ENCODE measurements around the gene ZNF865.
A peak's percentile ranks its signal among the peaks of the same experiment; 100 is the strongest.

Gene ZNF865

DNA sequence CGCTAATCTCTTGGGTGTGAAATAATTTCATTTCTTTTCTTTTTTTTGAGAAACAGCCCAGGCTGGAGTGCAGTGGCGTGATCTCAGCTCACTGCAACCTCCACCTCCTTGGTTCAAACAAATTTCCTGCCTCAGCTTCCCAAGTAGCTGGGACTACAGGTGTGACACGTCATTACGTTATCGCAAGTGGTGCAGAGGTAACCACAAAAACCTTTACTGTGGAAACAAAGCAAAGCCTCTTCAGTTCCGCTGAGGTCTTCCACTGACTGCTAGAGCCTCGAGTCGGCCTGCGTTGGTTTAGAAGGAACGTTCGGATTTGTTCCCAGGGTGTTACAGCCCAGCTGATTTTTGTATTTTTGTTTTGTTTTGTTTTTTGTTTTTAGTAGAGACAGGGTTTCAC is 20.9 kb downstream of the ZNF865 start:
- DNase-seq, result no peak

DNA sequence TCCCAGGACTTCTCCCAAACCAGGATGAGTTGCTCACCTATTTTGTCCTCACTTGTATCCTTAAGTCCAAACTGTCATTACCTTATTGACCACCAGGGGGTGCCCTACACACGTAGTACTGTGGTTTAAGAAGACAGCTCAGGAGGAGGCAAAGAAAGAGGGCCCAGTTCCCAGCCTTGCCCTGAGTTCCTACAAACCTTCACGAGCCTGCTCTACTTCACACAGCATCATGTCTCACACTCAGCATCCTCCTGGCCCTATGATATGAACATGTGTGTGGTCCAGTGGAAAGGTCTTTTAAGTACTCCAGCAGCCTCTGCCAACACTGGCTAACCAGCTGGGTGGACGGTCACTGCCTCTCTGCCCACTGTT is 27.0 kb downstream of the ZNF865 start:
- DNase-seq, result peak; percentile 73

DNA sequence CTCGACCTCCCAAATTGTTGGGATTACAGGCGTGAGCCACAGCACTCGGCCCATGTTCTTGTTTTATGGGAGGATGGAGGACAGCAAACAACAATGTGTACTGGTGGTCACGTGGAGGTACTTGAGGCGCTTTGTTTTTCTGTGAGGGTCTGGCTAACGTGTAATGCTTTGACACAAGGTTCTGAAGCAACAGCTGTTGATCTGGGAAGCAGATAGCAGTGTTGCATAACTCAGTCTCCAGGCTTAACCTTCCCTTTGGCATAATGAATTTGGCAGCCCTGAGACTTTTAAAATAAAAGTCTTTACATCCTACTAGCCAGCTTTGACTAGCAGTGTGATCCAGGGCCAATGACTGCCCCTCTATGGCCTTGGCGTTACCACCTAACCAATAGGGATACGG is 28.4 kb downstream of the ZNF865 start:
- DNase-seq, result no peak

DNA sequence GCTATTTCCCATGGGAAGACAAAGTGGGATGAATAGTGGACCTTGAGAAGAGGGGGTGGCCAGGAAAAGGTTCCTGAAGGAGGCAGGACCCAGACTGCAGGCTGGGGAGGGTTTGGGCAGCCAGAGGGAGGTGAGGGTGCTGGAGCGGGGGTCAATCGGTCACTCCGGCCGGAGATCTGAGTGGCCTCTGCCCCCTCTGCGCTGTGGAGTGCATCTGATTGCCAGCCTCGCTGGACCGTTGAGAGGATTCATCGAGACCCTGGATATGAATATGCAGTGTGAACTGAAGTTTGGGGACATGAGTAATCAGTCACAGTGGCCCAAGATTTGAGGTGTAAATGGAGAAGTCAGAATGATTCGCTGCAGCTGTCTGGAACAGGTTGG is 29.9 kb downstream of the ZNF865 start:
- DNase-seq, result no peak

DNA sequence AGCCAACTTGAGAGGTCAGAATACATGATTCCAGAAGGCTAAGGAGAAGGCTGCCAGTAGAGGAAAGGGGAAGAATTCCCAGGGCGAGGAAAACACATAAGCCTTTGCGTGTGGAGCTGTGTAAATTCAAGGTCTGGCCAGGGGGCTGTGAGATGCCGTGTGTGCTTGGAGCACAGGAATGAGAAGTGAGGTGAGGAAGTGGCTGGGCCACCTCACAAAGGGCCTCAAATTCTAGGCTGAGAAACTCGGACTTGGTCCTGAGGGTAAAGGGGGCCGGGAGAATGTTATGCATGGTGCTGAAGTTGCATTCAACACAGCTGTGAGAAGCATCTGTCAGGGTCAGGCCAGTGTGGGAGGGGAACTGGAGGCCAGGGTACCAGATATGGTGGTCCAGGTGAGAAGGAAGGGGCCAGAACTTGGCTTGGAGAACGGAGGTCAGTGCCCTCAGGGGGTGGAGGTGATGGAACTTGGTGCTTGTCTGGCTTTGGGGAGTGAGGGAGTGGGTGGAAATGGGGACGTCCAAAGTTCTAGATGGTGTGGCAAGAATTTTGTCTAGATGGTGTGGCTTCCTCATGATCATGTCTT is 30.5 kb downstream of the ZNF865 start:
- no peak for DNase-seq

DNA sequence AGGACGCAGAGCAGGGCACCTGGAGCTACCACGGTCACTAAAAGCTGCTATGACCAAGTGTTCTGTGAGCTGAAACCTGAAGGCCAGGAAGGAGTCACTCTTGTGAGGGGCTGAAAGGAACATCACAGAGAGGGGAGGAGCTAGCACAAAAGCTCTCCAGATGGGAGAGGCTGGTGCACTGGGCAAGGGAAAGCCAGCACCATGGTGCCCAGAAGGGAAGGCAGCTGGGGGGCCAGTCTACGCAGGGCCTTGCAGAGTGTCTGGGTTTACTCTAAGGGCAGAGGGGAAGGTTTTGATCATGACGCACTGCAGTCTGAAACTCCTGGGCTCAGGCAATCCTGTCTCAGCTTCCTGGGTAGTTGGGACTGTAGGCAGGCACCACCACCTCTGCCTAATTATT is 31.3 kb downstream of the ZNF865 start:
- DNase-seq, result no peak

DNA sequence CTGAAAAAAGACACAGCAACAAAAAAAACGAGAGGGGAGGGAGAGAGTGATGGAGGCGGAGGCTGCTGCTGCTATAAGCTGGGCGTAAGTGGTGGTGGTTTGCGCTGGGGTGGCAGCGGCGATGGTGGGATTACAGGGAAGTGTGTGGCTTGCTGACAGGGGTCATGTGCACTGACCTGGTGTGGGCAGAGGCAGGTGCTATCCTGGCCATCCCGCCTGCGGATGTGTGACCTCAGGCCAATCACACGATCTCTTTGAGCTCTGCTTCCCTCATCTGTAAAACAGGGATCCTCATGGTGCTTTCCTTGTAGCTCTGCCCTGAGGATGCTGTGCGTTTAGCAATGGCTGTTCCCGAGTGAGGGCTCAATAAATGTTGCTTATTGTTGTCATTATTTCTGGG is 32.1 kb downstream of the ZNF865 start:
- DNase-seq, result no peak

DNA sequence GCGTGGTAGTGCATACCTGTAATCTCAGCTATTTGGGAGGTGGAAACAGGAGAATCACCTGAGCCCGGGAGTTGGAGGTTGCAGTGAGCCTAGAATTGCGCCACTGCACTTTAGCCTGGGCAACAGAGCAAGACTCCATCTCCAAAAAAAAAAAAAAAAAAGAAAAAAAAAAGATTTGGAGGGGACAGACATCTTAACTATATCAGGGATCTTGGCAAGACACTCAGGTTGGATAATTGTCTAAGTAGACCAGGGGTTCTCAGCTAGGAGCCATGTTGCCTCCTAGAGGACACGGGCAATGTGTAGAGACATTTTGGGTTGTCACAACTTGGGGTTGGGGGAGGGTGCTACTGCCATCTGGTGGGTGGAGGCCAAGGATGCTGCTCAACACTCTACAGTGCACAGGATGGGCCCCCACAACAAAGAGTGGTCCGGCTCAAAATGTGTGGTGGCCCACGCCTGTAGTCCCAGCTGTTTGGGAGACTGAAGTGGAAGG is 33.5 kb downstream of the ZNF865 start:
- DNase-seq, result no peak

DNA sequence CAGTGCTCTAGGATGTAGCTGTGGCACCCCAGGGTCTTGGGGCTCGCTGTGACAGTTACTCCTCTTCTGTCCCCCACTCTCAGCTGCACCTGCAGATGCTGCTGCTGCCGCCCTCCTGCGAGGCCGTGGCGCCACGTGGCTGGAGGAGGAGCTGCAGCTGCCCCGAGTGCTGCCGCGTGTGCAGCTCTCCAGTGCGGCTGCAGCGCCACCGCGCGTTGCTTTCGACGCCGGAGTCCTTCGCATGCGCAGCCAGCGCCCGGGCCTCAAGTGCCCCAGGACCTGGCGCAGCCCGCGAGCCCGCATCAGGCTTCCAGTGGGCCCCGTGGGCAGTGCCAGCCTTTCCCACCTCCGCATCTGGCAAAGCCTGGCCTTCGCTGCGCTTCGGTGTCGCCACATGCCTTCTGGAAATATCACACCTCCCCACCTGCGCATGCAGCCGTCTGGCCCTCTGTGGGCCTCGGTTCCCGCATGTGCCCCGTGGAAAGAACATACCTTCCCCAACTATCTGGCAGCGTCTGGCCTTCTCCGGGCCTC is 34.7 kb downstream of the ZNF865 start:
- DNase-seq, result peak; percentile 34

DNA sequence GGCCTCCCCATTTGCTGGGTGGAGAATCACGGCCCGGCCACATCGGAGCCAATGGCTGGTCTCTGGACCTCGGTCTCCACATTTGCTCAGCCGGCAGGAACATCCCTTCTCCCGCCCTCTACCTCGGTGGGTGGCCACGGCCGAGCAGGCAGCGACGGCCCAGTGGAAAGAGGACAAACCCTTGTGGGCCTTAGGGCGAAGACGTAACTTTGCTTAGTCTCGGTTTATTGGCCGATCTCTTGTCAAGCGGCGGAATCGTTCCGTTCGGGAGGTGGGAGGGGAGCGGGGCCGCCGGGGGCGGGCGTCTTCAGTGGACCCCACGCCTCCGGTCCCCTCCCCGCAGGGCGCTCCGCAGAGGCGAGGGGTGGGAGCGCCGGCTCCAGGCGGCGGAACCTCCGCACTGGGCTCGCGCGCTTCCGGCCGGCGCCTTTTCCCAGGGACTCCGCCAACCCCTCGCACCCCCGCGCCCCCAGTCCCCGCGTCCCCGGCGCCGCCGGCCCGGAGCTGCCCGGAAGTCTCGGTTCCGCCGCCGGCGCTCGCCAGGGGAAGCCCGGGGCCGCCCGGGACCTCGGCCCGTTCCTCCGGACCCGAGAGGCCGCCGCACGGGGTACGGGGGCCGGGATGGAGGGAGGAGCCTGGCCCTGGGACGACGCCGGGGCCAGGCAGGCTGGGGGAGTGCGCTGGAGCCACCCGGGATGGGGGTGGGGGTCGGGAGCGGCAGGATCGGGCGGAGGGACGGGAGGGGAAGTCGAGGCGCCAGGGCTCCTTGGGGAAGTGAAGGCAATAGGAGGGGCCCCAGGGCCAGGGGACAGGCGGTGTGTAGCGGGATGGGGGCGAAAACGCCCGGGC is 35.4 kb downstream of the ZNF865 start, which contains the start of gene ZNF580:
Gene ZNF580 (plus strand): TSS at position 426 of the 849 bp plus-strand sequence. CDS start 1,507 bp downstream, outside the sequence.
- DNase-seq, result peak; percentile 73

DNA sequence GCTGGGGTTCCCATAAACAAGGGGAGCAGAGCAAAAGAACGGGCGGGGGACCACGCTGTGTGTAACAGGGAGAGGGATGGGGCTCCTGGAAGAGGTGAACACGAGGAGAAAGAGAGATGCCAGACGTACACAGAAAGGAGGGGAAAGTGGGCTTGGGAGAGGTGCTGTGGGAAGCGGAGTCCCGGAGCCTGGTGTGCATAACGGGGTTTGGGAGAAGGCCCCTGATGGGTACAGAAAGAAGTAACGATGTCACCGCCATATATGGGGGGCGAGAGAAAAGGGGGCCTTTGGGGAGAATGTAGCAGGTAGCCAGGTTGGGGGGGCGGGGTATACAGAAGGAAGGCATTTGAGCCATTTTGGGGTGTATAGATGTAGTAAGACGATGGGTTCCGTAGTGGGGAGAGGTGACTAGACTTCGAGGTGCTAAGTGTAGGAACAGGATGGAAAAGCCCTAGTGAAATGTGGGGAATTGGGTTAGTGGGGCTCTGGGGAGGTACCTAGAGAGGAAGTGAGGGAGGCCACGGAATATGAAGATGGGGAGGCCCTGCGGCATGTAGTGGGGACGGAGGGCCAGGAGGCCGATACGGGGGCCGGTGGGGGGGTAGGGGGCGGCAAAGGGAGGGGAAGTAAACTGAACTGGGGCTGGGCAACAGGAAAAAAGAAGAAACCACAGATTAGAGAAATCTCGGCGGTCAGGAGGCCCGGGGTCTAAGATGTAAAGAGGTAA is 36.1 kb downstream of the ZNF865 start:
- peak; percentile 20 for DNase-seq

DNA sequence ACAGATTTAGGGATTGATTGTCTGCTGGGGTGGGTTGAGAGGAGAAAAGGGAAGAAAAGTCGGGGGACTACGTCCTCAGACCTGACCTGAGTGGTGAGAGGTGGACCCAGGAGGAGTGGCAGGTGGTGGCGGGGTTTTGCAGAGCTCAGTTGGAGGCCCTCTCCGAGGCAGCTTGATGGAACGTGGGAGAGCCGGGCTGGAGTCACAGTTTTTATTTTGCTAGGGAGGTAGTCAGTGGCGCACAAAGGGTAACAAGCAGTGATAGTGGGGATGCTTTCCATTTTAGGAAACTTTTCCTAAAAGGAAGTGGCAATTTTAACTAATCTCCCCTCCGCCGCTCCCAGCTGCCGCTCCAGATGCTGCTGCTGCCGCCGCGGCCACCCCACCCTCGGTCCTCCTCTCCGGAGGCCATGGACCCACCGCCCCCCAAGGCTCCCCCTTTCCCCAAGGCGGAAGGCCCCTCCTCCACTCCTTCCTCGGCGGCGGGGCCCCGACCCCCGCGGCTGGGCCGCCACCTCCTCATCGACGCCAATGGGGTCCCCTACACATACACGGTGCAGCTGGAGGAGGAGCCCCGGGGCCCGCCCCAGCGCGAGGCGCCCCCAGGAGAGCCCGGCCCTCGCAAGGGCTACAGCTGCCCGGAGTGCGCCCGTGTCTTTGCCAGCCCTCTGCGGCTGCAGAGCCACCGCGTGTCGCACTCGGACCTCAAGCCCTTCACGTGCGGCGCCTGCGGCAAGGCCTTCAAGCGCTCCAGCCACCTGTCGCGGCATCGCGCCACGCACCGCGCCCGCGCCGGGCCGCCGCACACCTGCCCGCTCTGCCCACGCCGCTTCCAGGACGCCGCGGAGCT is 36.9 kb downstream of the ZNF865 start:
- peak; percentile 11 for DNase-seq

DNA sequence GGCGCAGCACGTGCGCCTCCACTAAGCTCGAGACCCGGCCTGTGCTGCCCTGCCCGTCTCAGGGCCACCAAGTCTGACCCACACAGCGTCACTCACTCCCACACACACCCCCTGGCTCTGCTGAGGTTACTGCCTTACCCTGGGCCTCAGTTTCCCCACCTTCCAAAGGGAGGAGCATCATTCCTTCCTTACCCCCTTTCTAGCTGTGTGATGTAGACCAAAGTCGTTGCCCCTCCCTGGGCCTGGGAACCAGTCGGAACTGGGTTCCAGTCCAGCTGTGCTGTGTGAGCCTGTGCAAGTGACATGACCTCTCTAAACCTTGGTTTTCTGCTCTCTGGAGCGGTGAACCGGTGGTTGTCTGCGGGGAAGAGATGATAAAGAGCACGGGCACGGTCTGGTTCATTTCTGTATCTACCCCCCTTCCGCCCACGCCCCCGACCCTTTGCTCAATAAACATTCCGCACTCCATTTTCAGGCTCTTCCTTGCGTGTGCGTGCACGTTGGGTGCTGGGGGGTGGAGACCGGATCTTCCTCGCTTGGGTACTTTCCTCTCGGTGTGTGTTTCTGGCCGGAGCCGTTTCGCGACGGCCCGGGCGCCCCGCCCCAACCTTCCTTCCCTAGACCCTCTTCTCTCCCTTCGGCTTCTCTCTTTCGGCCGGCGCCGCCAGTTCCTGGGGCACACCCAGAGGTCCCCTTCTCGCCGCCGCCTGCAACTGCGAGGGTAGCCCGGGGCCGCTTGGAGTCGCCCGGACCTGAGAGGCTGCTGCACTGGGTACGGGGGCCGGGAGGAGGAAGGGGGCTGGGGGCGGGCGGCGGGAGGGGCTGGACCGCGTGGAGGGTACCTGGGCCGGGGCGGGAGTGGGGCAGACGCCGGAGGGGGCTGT is 37.8 kb downstream of the ZNF865 start, which contains the start of gene ZNF581:
Gene ZNF581 (plus strand): TSS at position 647 of the 884 bp plus-strand sequence. CDS start 923 bp downstream, outside the sequence.
- peak; percentile 70 for DNase-seq

DNA sequence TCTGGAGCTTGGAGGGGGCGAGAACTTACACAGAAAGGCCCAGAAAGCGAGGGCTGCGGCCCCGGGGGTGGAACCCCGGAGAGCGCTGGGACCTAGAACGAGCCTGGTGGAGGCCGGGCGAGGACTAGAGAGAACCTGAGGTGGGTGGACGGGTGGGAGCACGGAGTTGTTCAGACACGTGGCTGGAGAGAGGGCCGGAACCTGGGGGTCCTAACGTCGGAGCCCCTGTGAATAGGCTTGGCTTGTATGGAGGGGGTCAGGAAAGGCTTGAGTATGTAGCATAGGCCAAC is 38.4 kb downstream of the ZNF865 start:
- DNase-seq, result no peak

DNA sequence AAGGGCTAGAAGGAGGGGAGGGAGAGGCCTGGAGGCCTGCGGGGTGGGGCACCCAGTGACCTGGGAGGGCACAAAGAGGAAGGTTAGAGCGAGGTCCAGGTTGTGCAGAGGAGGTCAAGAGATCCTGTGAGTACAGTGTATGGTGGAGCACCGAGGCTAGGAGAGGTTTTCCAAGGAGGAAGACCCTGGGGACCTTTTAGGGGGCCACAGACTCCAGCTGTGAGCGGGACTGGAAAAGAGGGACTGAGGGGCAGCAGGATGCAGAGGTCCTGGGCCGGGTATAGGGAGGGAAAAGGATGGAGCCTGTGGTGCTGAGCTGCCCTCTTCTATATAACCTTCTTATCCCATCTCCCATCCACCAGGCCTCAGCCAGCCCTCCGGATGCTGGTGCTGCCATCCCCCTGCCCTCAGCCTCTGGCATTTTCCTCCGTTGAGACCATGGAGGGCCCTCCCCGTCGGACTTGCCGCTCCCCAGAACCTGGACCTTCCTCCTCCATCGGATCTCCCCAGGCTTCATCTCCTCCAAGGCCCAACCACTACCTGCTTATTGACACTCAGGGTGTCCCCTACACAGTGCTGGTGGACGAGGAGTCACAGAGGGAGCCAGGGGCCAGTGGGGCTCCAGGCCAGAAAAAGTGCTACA is 38.9 kb downstream of the ZNF865 start:
- DNase-seq, result no peak

DNA sequence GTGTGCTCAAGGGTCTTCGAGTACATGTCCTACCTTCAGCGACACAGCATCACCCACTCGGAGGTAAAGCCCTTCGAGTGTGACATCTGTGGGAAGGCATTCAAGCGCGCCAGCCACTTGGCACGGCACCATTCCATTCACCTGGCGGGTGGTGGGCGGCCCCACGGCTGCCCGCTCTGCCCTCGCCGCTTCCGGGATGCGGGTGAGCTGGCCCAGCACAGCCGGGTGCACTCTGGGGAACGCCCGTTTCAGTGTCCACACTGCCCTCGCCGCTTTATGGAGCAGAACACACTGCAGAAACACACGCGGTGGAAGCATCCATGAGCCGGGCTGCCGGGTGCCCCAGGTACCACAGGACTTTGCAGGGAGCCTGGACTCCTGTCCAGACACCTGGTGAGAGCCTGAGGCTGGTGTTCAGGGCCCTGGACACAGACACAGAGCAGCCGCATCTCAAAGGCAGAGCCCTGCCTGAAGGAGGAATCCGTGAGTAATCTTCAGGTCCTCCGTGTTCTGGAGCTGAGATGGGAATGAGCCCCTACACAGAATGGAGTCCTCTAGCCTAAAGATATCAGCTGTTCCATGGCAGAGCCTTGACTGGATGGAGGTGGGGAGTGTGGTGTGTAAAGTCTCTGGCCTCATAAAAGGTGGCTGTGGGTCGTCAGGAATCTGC is 39.5 kb downstream of the ZNF865 start:
- no peak for DNase-seq

DNA sequence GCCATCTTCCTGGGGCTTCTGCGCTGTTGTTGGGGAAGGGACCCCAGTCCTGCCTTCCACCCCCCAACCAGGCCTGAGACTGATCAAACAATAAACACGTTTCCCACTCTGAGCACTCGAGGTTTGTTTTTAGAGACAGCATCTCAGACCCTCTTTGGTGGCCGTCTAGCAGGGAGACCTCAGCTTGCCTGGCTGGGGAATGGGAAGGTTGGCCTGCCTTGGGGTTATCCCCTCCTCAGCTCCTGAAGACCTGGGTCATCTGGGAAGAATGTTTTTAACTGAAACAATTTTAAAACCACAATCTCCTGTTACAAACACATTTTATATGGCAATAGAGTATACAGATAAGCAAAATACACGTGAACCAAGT is 40.0 kb downstream of the ZNF865 start:
- DNase-seq, result no peak

DNA sequence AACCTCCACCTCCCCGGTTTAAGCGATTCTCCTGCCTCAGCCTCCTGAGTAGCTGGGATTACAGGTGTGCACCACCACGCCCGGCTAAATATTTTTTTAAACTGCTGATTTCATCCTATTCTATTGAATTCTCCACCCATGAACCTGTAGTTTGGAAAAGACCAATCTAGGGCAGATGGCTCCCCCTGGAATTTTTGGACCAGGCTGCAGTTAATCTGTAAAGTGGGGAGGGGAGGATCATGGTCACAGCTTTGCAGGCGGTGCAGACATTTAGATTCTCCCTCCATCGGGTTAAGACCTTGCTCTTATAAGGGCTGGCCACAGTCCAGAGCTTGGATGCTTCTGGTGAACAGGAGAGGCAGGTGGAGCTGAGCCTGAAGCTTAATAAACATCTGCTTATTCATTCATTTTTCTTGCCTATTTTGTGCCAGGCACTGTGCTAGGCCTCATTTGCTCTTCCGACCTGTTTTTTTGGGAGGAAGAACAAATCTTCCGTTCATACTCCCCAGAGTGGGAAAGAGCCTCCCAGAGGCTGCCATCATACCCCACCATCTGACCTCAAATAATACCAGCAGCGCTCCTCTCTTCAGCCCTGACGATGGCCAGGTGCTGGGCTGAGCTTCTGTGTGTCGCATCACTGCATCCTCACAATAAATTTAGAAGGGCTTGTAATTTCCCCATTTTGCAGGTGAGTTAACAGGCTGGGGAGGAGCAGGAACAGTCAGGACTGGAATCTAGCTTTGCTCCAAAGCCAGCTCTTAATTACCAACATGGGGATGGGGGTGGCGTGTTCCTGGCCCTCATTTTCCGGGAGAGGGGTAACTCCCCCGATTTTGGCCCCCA is 41.7 kb downstream of the ZNF865 start:
- no peak for DNase-seq

Measured in NCI-H510A treated with DMSO at 0.1 percent for 48 hours (cell line).